ENCODE data around the gene XG. TPM values are rescaled to one million over a fixed set of nuclear protein-coding genes. Genes with fewer than 3 reads are reported as not detected.

The XG gene
- total and polyA plus RNA-seq, 2 donors (not counting 1 experiment from before 2014, with no cell fraction given) = 3.6 to 4.1 TPM

GRCh38 chrX:2732076-2732475, 19.8 kb upstream of the XG start:
- Histone ChIP-seq H3K27ac (ENCODE audit: insufficient read depth, low read length) (no peak overlapping the region), H2AFZ (ENCODE audit: low read length) (no peak overlapping the region), H3K4me3 (replicated peaks in 1 of 4; ENCODE audit: control extremely low read depth in 1 of 4, insufficient read depth in 1 of 4, low read depth in 3 of 4, low read length in 4 of 4) (no peak overlapping the region), H3K4me1 (ENCODE audit: control insufficient read depth, extremely low read depth, insufficient read depth, low read length) (no peaks in the 10 kb centered on the region), H4K20me1 (ENCODE audit: control insufficient read depth, extremely low read depth, insufficient read depth, low read length) (no peaks in the 10 kb centered on the region), H3K9me3 (ENCODE audit: control insufficient read depth, insufficient read depth, low read depth, low read length) (no peaks in the 10 kb centered on the region), H3K4me2 (ENCODE audit: extremely low read depth, insufficient read depth, low read length) (no peak overlapping the region), H3K79me2 (ENCODE audit: control insufficient read depth, insufficient read depth, low read length) (no peaks in the 10 kb centered on the region), H3K27me3 (ENCODE audit: control insufficient read depth, insufficient read depth, low read length) (no peaks in the 10 kb centered on the region), H3K9ac (ENCODE audit: insufficient read depth, low read length) (no peak overlapping the region), H3K36me3 (ENCODE audit: control insufficient read depth, insufficient read depth, low read length) (peaks cover 14% of the 10 kb centered on the region)
- no peak for DNase-seq (ENCODE audit: low read depth in 2 of 2)
- TF ChIP-seq CTCF (conservative IDR thresholded peaks at IDR 0.05 in 1 of 2, IDR thresholded peaks at IDR 0.05 in 1 of 2; ENCODE audit: low read depth in 1 of 2, low read length in 2 of 2) (no peak), EZH2 (IDR thresholded peaks at IDR 0.05; ENCODE audit: low read length, missing control alignments) (no peak)

DNA sequence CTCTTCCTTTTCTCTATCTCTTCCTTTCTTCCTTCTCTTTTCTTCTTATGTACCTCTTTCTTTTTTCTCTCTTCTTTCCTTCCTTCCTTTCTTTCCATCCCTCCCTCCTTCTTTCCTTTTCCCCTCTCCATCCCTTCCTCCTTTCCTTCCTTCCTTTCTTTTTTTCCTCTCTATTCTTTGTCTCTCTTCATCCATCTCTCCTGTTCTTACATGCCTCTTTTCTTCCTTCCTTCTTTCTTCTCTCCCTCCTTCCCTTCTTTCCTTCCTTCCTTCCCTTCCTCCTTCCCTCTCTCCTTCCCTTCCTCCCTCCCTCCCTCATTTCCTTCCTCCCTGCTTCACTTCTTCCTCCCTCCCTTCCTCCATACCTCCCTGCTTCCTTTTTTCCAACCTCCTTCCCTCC, 19.2 kb upstream of the XG start:
- Histone ChIP-seq H3K4me2 (ENCODE audit: extremely low read depth, insufficient read depth, low read length) (no peak overlapping the region), H3K4me3 (replicated peaks in 1 of 4; ENCODE audit: control extremely low read depth in 1 of 4, insufficient read depth in 1 of 4, low read depth in 3 of 4, low read length in 4 of 4) (no peak overlapping the region), H2AFZ (ENCODE audit: low read length) (no peak overlapping the region), H4K20me1 (ENCODE audit: control insufficient read depth, extremely low read depth, insufficient read depth, low read length) (no peaks in the 10 kb centered on the region), H3K79me2 (ENCODE audit: control insufficient read depth, insufficient read depth, low read length) (no peaks in the 10 kb centered on the region), H3K9me3 (ENCODE audit: control insufficient read depth, insufficient read depth, low read depth, low read length) (no peaks in the 10 kb centered on the region), H3K27ac (ENCODE audit: insufficient read depth, low read length) (no peak overlapping the region), H3K27me3 (ENCODE audit: control insufficient read depth, insufficient read depth, low read length) (no peaks in the 10 kb centered on the region), H3K36me3 (ENCODE audit: control insufficient read depth, insufficient read depth, low read length) (peaks cover 12% of the 10 kb centered on the region), H3K4me1 (ENCODE audit: control insufficient read depth, extremely low read depth, insufficient read depth, low read length) (no peaks in the 10 kb centered on the region), H3K9ac (ENCODE audit: insufficient read depth, low read length) (no peak overlapping the region)
- TF ChIP-seq CTCF (conservative IDR thresholded peaks at IDR 0.05 in 1 of 2, IDR thresholded peaks at IDR 0.05 in 1 of 2; ENCODE audit: low read depth in 1 of 2, low read length in 2 of 2) = no peak
- TF ChIP-seq EZH2 (IDR thresholded peaks at IDR 0.05; ENCODE audit: low read length, missing control alignments) = no peak
- DNase-seq (ENCODE audit: low read depth in 2 of 2) = no peak

DNA sequence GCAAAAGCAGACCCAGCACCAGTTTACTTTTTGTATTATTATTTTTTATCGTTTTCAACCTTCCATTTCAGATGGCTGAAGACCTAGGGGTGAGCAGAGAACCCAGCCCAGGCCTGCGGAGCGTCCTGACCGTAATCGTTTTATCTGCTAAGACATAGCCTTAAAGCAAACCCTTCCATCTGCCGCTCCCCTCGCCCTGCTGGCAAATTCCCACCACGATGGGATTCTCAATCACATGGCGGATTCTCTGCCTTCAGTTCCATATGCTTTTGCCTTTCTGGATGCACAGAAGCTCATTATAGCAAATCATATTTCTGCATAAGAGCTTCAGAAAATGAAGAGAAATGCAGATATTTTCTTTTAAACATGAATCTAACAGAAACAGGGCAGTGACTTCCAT, 18.6 kb upstream of the XG start:
- peaks cover 11% of the 10 kb centered on the region for H3K36me3 ChIP-seq (ENCODE audit: control insufficient read depth, insufficient read depth, low read length)

More for the DNA sequence above, 18.6 kb upstream of the XG start:
- H2AFZ ChIP-seq (ENCODE audit: low read length) = no peak overlapping the region
- H3K9me3 ChIP-seq (ENCODE audit: control insufficient read depth, insufficient read depth, low read depth, low read length) = no peaks in the 10 kb centered on the region
- H3K4me2 ChIP-seq (ENCODE audit: extremely low read depth, insufficient read depth, low read length) = no peak overlapping the region
- DNase-seq (ENCODE audit: low read depth in 2 of 2) = no peak
- H3K79me2 ChIP-seq (ENCODE audit: control insufficient read depth, insufficient read depth, low read length) = no peaks in the 10 kb centered on the region
- no peaks in the 10 kb centered on the region for H4K20me1 ChIP-seq (ENCODE audit: control insufficient read depth, extremely low read depth, insufficient read depth, low read length)
- H3K4me1 ChIP-seq (ENCODE audit: control insufficient read depth, extremely low read depth, insufficient read depth, low read length) = no peaks in the 10 kb centered on the region
- H3K9ac ChIP-seq (ENCODE audit: insufficient read depth, low read length) = no peak overlapping the region
- no peak overlapping the region for H3K4me3 ChIP-seq (replicated peaks in 1 of 4; ENCODE audit: control extremely low read depth in 1 of 4, insufficient read depth in 1 of 4, low read depth in 3 of 4, low read length in 4 of 4)
- no peaks in the 10 kb centered on the region for H3K27me3 ChIP-seq (ENCODE audit: control insufficient read depth, insufficient read depth, low read length)
- TF ChIP-seq EZH2 (IDR thresholded peaks at IDR 0.05; ENCODE audit: low read length, missing control alignments) (no peak), CTCF (conservative IDR thresholded peaks at IDR 0.05 in 1 of 2, IDR thresholded peaks at IDR 0.05 in 1 of 2; ENCODE audit: low read depth in 1 of 2, low read length in 2 of 2) (no peak)
- no peak overlapping the region for H3K27ac ChIP-seq (ENCODE audit: insufficient read depth, low read length)

Measured in fibroblast of lung (primary cell).